Activated CD4-positive, alpha-beta T cell treated with anti-CD3 and anti-CD28 coated beads, Interleukin-2, amount 50 U/mL, for 16 hours (primary cell): ENCODE data around the gene IGFBP5.
A peak's percentile ranks its signal among the peaks of the same experiment; 100 is the strongest.

ENCODE experiments used
- DNase-seq: peaks from one replicate; pipeline ENCODE4 v3.0.0-alpha.2; 2020

Gene IGFBP5

GRCh38 chr2:216636551-216637450 is 58.5 kb downstream of the IGFBP5 start:
- no peak for DNase-seq

- no peak for DNase-seq
These were observed 59.4 kb downstream of the IGFBP5 start for GRCh38 chr2:216635701-216636550.

GRCh38 chr2:216635171-216635570 is 60.2 kb downstream of the IGFBP5 start:
- DNase-seq, result no peak

GRCh38 chr2:216634370-216635148 is 60.8 kb downstream of the IGFBP5 start:
- no peak for DNase-seq

GRCh38 chr2:216633616-216634369 is 61.6 kb downstream of the IGFBP5 start:
- DNase-seq, result no peak

GRCh38 chr2:216632952-216633615 is 62.3 kb downstream of the IGFBP5 start, which contains the start of gene IGFBP2:
IGFBP2 (plus strand) TSS chr2:216633420; CDS start chr2:216633524, 104 bp downstream.
- DNase-seq, result peak; percentile 12

GRCh38 chr2:216632346-216632951 is 62.9 kb downstream of the IGFBP5 start:
- DNase-seq, result no peak

- DNase-seq, result no peak
These were observed 65.6 kb downstream of the IGFBP5 start for GRCh38 chr2:216629784-216630183.

GRCh38 chr2:216626875-216627245 is 68.5 kb downstream of the IGFBP5 start:
- no peak for DNase-seq

- DNase-seq, result no peak
These were observed 69.0 kb downstream of the IGFBP5 start for GRCh38 chr2:216626168-216626874.

GRCh38 chr2:216624251-216624650 is 71.1 kb downstream of the IGFBP5 start:
- DNase-seq, result no peak

GRCh38 chr2:216622526-216622925 is 72.8 kb downstream of the IGFBP5 start:
- no peak for DNase-seq
